K562 (cell line): ENCODE results near the gene CYP1B1. TPM values are rescaled to one million over a fixed set of nuclear protein-coding genes. Genes with fewer than 3 reads are reported as not detected.

ENCODE experiments used
- ATAC-seq: fragments of 200-7000 bp; cut with Tn5 transposase; 3 replicates; pipeline ENCODE4 v1.9.1; 2020; ENCODE audit warnings: moderate library complexity
- BruUV-seq: library from RNA; stranded (reverse); fragments of 400-500 nt; replicated peaks from 2 replicates; lab custom pipeline; 2021; lab: Mats Ljungman, UMichigan
- CTCF ChIA-PET: fragments of 300-600 bp; formaldehyde crosslinking; extraction: SDS; loops from one replicate; lab custom pipeline; 2021; ENCODE audit warnings: low intra/inter-chr PET ratio; lab: Yijun Ruan, JAX
- POLR2A ChIA-PET: fragments of 300-600, 350-650 bp; sonication (Branson Sonifier 250); formaldehyde crosslinking; extraction: SDS; loops from one replicate; lab custom pipeline; 2021; ENCODE audit warnings: antibody characterized with exemption, inconsistent platforms; lab: Yijun Ruan, JAX
- DNase-seq, 4 experiments: peaks; one replicate each; pipeline versions ENCODE4 v3.0.0 to v3.0.0-alpha.2; 2011 to 2018; ENCODE audit warnings: low spot score in 3 of 4, mixed read lengths in 3 of 4; ENCODE audit errors: extremely low read depth in 1 of 4
- FAIRE-seq: peaks from 2 replicates; lab custom pipeline; 2011; peaks lifted over from hg19 to GRCh38; lab: Jason Lieb, UNC
- H2AFZ ChIP-seq: 2 replicates; pipeline ENCODE4 v1.6.0; 2011; ENCODE audit warnings: low read depth, low read length, control low read depth, inconsistent platforms
- H3K27ac ChIP-seq: fragments of 200-600 bp; 3 replicates; pipeline ENCODE4 v1.8.0; 2011; ENCODE audit warnings: low read depth, mild to moderate bottlenecking, control low read depth, inconsistent platforms, low read length, moderate library complexity, mixed read lengths; ENCODE audit errors: extremely low read depth
- H3K27me3 ChIP-seq, 2 experiments: fragments of 300-600 bp in 1 of 2; 2 replicates in 1 of 2; 3 replicates in 1 of 2; pipeline versions ENCODE4 v1.6.0 to v1.8.0; 2011; ENCODE audit warnings: inconsistent platforms in 2 of 2, low read length in 2 of 2, mild to moderate bottlenecking in 1 of 2, mixed read lengths in 1 of 2, moderate library complexity in 1 of 2; ENCODE audit not compliant: control insufficient read depth in 2 of 2, insufficient read depth in 2 of 2
- H3K36me3 ChIP-seq: fragments of 300-600 bp; 3 replicates; pipeline ENCODE4 v1.8.0; 2011; ENCODE audit warnings: mild to moderate bottlenecking, low read length, inconsistent platforms; ENCODE audit not compliant: control insufficient read depth, insufficient read depth
- H3K4me1 ChIP-seq, 2 experiments: fragments of 200-600 bp in 1 of 2; replicated peaks in 1 of 2; 2 replicates in 1 of 2; 3 replicates in 1 of 2; pipeline versions ENCODE4 v1.5.1 to v1.8.0; 2011; ENCODE audit warnings: inconsistent platforms in 2 of 2, low read length in 2 of 2, mild to moderate bottlenecking in 1 of 2, mixed read lengths in 1 of 2, moderate library complexity in 1 of 2; ENCODE audit not compliant: control insufficient read depth in 2 of 2, insufficient read depth in 2 of 2
- H3K4me2 ChIP-seq: 2 replicates; pipeline ENCODE4 v1.6.1; 2011; ENCODE audit warnings: low read length, control low read depth, inconsistent platforms, mixed read lengths; ENCODE audit not compliant: insufficient read depth
- H3K4me3 ChIP-seq: fragments of 200-600 bp; sonication (generic), shearing (Covaris generic); 2 replicates; pipeline ENCODE4 v1.5.1; 2016; ENCODE audit warnings: control low read depth, inconsistent platforms
- H3K79me2 ChIP-seq: fragments of 200-600 bp; 3 replicates; pipeline ENCODE4 v1.8.0; 2011; ENCODE audit warnings: low read length, inconsistent platforms; ENCODE audit not compliant: control insufficient read depth, insufficient read depth
- H3K9ac ChIP-seq, 2 experiments: 2 replicates each; pipeline versions ENCODE4 v1.6.0 to v1.6.1; 2011; ENCODE audit warnings: low read depth in 2 of 2, low read length in 2 of 2, control low read depth in 1 of 2, inconsistent platforms in 1 of 2, mild to moderate bottlenecking in 1 of 2, mixed read lengths in 1 of 2; ENCODE audit not compliant: insufficient read depth in 1 of 2
- H3K9me1 ChIP-seq: one replicate; pipeline ENCODE4 v1.6.0; 2011; ENCODE audit warnings: inconsistent platforms, mild to moderate bottlenecking, low read length, moderate library complexity; ENCODE audit not compliant: control insufficient read depth, insufficient read depth
- H3K9me3 ChIP-seq: replicated peaks from 2 replicates; pipeline ENCODE4 v1.5.1; 2011; ENCODE audit warnings: low read depth, low read length, inconsistent platforms; ENCODE audit not compliant: control insufficient read depth, insufficient read depth
- H4K20me1 ChIP-seq: replicated peaks from 2 replicates; pipeline ENCODE4 v1.6.1; 2011; ENCODE audit warnings: low read length, inconsistent platforms, mixed read lengths; ENCODE audit not compliant: control insufficient read depth, insufficient read depth
- CHCHD3 ChIP-seq: fragments of 250-450 bp; sonication (Bioruptor Pico); IDR thresholded peaks from 2 replicates; pipeline ENCODE4 v2.1.2; 2022; ENCODE audit warnings: mild to moderate bottlenecking
- L3MBTL2 ChIP-seq: fragments of 450-650 bp; IDR thresholded peaks from 2 replicates; pipeline ENCODE4 v1.6.1; 2016; ENCODE audit warnings: mild to moderate bottlenecking, moderate library complexity
- NFIX ChIP-seq: fragments of 250-450 bp; sonication (Bioruptor Pico); IDR thresholded peaks from 2 replicates; pipeline ENCODE4 v1.4.0; 2020; ENCODE audit warnings: low read depth, mild to moderate bottlenecking, moderate library complexity
- ZNF3 ChIP-seq: fragments of 250-450 bp; sonication (Bioruptor Pico); IDR thresholded peaks from 2 replicates; pipeline ENCODE4 v1.5.0; 2021; ENCODE audit warnings: mild to moderate bottlenecking, moderate library complexity
- ZNF592 ChIP-seq: fragments of 450-650 bp; IDR thresholded peaks from 2 replicates; pipeline ENCODE4 v1.6.1; 2017; ENCODE audit warnings: antibody characterized with exemption, mild to moderate bottlenecking
- WGBS: fragments of 100-300 bp; shearing (Covaris generic); methylation state at CpG from one replicate; pipeline ENCODE4 v1.1.6; 2016; ENCODE audit warnings: low coverage, mixed read lengths; ENCODE audit not compliant: insufficient coverage; ENCODE audit errors: missing lambda C conversion rate; 5-methylcytosine and 5-hydroxymethylcytosine counted together
- in situ Hi-C: fragments of 300-500 bp; cut with MboI; formaldehyde crosslinking; loops from 4 replicates; pipeline ENCODE4 v1.15.0; 2018; ENCODE audit warnings: inconsistent platforms, mixed read lengths
- intact Hi-C: fragments of 100-400 bp; cut with micrococcal nuclease; formaldehyde crosslinking; loops from 2 replicates; pipeline ENCODE4 v1.14.2; 2022
- polyA plus RNA-seq, 8 experiments: library from polyadenylated mRNA; depleted of rRNA in 4 of 8; stranded (reverse) in 5 of 8; unstranded in 3 of 8; fragments of >200 nt; fragmentation: Nextera tagmentation in 2 of 8; fragmentation: Illumina TruSeq in 1 of 8; extraction: Ambion mirVana in 2 of 8; extraction: Trizol in 1 of 8; gene quantifications; 2 replicates each; pipeline versions ENCODE4 v1.2.1 to v1.2.3, GENCODE V29; 2011 to 2014; ENCODE audit warnings: inconsistent platforms in 1 of 8, missing spikeins in 1 of 8
- total RNA-seq, 7 experiments: library from RNA; depleted of rRNA in 6 of 7; stranded (reverse); fragments of >200 nt in 6 of 7; fragmentation: Illumina TruSeq in 2 of 7; extraction: Trizol in 2 of 7; gene quantifications; 2 replicates each; pipeline versions ENCODE4 v1.2.1 to v1.2.3, GENCODE V29; 2011 to 2021; ENCODE audit warnings: low replicate concordance in 1 of 7

CYP1B1 gene
- total and polyA plus RNA-seq, 9 of the 15 experiments (the other 6 are each of a cell fraction or from before 2014, with no cell fraction given) = 0.07 TPM; not detected in 8

GRCh38 chr2:38095079-38095995, 19.4 kb upstream of the CYP1B1 start:
- POLR2A ChIA-PET = interaction anchor here (0.5 to 1.6 kb wide), 3 partner anchors 14 to 606 kb away, joined by 3 to 4 read pairs (median 4); no protein-coding TSS in a partner anchor
- Histone ChIP-seq H3K36me3 (no peaks in the 10 kb centered on the region), H4K20me1 (no peaks in the 10 kb centered on the region), H2AFZ (peak overlapping the region; percentile 0; the same call in 1 of the 2 replicates), H3K4me1 (0 out of 5 replicates have a peak, but pooled peaks cover 0 to 2% of the 10 kb centered on the region in 2 experiments), H3K79me2 (no peaks in the 10 kb centered on the region), H3K4me3 (no peak overlapping the region), H3K27ac (no peak overlapping the region), H3K27me3 (peaks cover 18 to 31% of the 10 kb centered on the region in 2 experiments; a peak in 4 of 5 replicates), H3K9me1 (no peaks in the 10 kb centered on the region), H3K9ac (no peak overlapping the region), H3K4me2 (no peak overlapping the region), H3K9me3 (no peaks in the 10 kb centered on the region)
- FAIRE-seq (no peak), ATAC-seq (no peak), DNase-seq (no peak)
- TF ChIP-seq L3MBTL2 = 0 out of 2 replicates have a peak, but pooled peaks have one; percentile 31
- no peak for TF ChIP-seq NFIX (CRISPR knock-in tag)
- TF ChIP-seq ZNF592 = no peak
- TF ChIP-seq ZNF3 = no peak
- TF ChIP-seq CHCHD3 = no peak
- no TSS peak for BruUV-seq
- CTCF ChIA-PET = no interaction called here
- WGBS = 20% methylated on average over 11 of the region's 11 CpGs
- in situ Hi-C loops (no loop called here), intact Hi-C loops (no loop called here)
